ENCODE results near the gene RUNX1. TPM values are rescaled to one million over a fixed set of nuclear protein-coding genes. Genes with fewer than 3 reads are reported as not detected.

The RUNX1 gene
- total and polyA plus RNA-seq, 7 experiments from 2014 or later, result 27.9 to 154 (median 85.1) TPM

DNA sequence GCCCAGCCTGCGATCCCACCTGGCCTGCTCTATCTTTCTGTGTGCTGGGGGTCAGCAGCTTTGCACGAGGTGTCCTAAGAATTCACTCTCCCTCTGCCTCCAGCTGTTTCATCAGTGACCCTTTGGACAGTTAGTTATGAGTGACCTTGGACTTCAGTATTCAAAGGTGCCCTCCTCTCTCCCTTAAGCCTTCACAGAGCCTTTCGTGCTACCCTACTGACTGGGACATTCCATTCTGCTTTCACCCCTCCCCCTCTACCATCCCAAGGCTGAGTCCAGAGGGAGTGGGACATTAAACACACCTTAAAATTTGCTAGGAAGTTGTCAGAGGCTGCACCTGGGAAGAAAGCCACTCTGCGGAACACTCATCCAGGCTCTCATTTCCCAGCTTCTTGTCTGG, 208.4 kb downstream of the RUNX1 start:
- peak overlapping the region in 8 of 9 donors; percentile 19 to 75 (median 48) for H3K27ac Mint-ChIP-seq
- no peak overlapping the region for H3K4me3 Mint-ChIP-seq
- no peak for ATAC-seq
- Histone ChIP-seq H3K9me3 (ENCODE audit: control insufficient read depth in 2 of 3, low read length in 3 of 3) (no peaks in the 10 kb centered on the region), H3K27me3 (ENCODE audit: control insufficient read depth in 2 of 2, insufficient read depth in 2 of 2, low read length in 2 of 2) (no peaks in the 10 kb centered on the region), H3K27ac (ENCODE audit: low read depth, low read length) (no peak overlapping the region), H3K36me3 (ENCODE audit: control insufficient read depth in 2 of 3, insufficient read depth in 3 of 3, low read length in 3 of 3) (peaks cover 4 to 66% (median 16%) of the 10 kb centered on the region in 3 experiments), H3K4me3 (ENCODE audit: low read length) (no peak overlapping the region), H3K4me1 (ENCODE audit: control insufficient read depth in 2 of 2, insufficient read depth in 2 of 2, low read length in 2 of 2) (peaks cover 9 to 10% of the 10 kb centered on the region in 2 donors)
- no peaks in the 10 kb centered on the region for H3K27me3 Mint-ChIP-seq
- H3K9me3 Mint-ChIP-seq, result peaks cover 0 to 1% (median 0%) of the 10 kb centered on the region in 11 donors
- ChIA-PET POLR2A (no interaction called here), CTCF (no interaction called here)
- DNase-seq, result no peak
- intact Hi-C loops (cut with micrococcal nuclease), result no loop called here
- peaks cover 13 to 53% (median 37%) of the 10 kb centered on the region in 5 donors for H3K36me3 Mint-ChIP-seq
- peaks cover 37 to 73% (median 55%) of the 10 kb centered on the region in 7 donors for H3K4me1 Mint-ChIP-seq

- Mint-ChIP-seq H3K4me3 (peak overlapping the region in 1 of 10 donors; percentile 7), H3K4me1 (peaks cover 33 to 68% (median 48%) of the 10 kb centered on the region in 7 donors), H3K9me3 (no peaks in the 10 kb centered on the region), H3K27me3 (no peaks in the 10 kb centered on the region), H3K36me3 (peaks cover 13 to 56% (median 32%) of the 10 kb centered on the region in 5 donors), H3K27ac (peak overlapping the region in 4 of 9 donors; percentile 64 to 75 (median 69))
- Histone ChIP-seq H3K36me3 (ENCODE audit: control insufficient read depth in 2 of 3, insufficient read depth in 3 of 3, low read length in 3 of 3) (peaks cover 4 to 64% (median 21%) of the 10 kb centered on the region in 3 experiments), H3K27ac (ENCODE audit: low read depth, low read length) (no peak overlapping the region), H3K9me3 (ENCODE audit: control insufficient read depth in 2 of 3, low read length in 3 of 3) (no peaks in the 10 kb centered on the region), H3K4me1 (ENCODE audit: control insufficient read depth in 2 of 2, insufficient read depth in 2 of 2, low read length in 2 of 2) (peaks cover 15 to 19% of the 10 kb centered on the region in 2 donors), H3K27me3 (ENCODE audit: control insufficient read depth in 2 of 2, insufficient read depth in 2 of 2, low read length in 2 of 2) (no peaks in the 10 kb centered on the region), H3K4me3 (ENCODE audit: low read length) (no peak overlapping the region)
- intact Hi-C loops (cut with micrococcal nuclease), result no loop called here
- ChIA-PET POLR2A (no interaction called here), CTCF (no interaction called here)
- ATAC-seq, result no peak
- no peak for DNase-seq
Observed at GRCh38 chr21:34838956-34839820, 209.9 kb downstream of the RUNX1 start.

DNA sequence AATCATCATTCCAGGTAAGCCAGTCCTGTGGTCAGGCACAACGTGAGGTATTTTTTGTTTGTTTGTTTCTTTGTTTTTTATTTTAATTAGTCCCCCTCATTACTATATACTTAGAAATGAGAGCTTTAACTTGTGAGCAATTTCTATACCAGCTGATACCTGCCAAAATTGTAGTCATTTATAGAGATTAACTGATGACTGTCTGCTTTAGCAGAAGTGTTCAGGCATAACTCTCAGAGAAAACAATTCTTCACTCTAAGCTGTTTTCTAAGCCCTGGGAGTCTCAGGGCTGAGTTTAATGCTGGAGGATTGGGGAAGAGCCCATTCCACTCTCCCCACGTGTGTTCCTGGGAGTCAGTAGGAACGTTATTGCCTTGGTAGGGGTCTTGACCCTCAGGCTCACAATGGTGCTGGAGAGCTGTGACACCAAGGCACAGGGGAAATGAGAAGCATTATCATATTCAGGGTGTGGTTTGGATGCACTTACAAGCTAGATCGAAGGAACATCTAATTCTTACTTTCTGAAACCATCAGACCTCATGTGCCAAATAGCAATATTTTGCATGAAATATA, 212.1 kb downstream of the RUNX1 start:
- CTCF ChIA-PET, result interaction anchor here (1.5 kb wide), 1 partner anchor 563 kb away, joined by 4 read pairs; no protein-coding TSS in a partner anchor
- Histone ChIP-seq H3K4me1 (ENCODE audit: control insufficient read depth in 2 of 2, insufficient read depth in 2 of 2, low read length in 2 of 2) (peaks cover 15 to 19% of the 10 kb centered on the region in 2 donors), H3K27ac (ENCODE audit: low read depth, low read length) (no peak overlapping the region), H3K36me3 (ENCODE audit: control insufficient read depth in 2 of 3, insufficient read depth in 3 of 3, low read length in 3 of 3) (peaks cover 11 to 70% (median 34%) of the 10 kb centered on the region in 3 experiments), H3K4me3 (ENCODE audit: low read length) (no peak overlapping the region), H3K27me3 (ENCODE audit: control insufficient read depth in 2 of 2, insufficient read depth in 2 of 2, low read length in 2 of 2) (no peaks in the 10 kb centered on the region), H3K9me3 (ENCODE audit: control insufficient read depth in 2 of 3, low read length in 3 of 3) (no peaks in the 10 kb centered on the region)
- ATAC-seq (no peak), DNase-seq (no peak)
- H3K27me3 Mint-ChIP-seq, result no peaks in the 10 kb centered on the region
- no peaks in the 10 kb centered on the region for H3K9me3 Mint-ChIP-seq
- peaks cover 26 to 62% (median 44%) of the 10 kb centered on the region in 7 donors for H3K4me1 Mint-ChIP-seq
- H3K4me3 Mint-ChIP-seq, result no peak overlapping the region
- intact Hi-C loops (cut with micrococcal nuclease), result no loop called here
- H3K36me3 Mint-ChIP-seq, result peaks cover 13 to 71% (median 43%) of the 10 kb centered on the region in 5 donors
- POLR2A ChIA-PET, result no interaction called here
- peak overlapping the region in 5 of 9 donors; percentile 8 to 68 (median 54) for H3K27ac Mint-ChIP-seq

- ChIA-PET POLR2A (no interaction called here), CTCF (interaction anchor here (1.5 kb wide), 1 partner anchor 564 kb away, joined by 4 read pairs; no protein-coding TSS in a partner anchor)
- Mint-ChIP-seq H3K27ac (peak overlapping the region in 7 of 9 donors; percentile 2 to 80 (median 25)), H3K27me3 (no peaks in the 10 kb centered on the region), H3K4me1 (peaks cover 26 to 57% (median 45%) of the 10 kb centered on the region in 7 donors), H3K4me3 (no peak overlapping the region), H3K9me3 (no peaks in the 10 kb centered on the region), H3K36me3 (peaks cover 13 to 73% (median 48%) of the 10 kb centered on the region in 5 donors)
- no peaks in the 10 kb centered on the region for H3K27me3 ChIP-seq (ENCODE audit: control insufficient read depth in 2 of 2, insufficient read depth in 2 of 2, low read length in 2 of 2)
- H3K4me1 ChIP-seq (ENCODE audit: control insufficient read depth in 2 of 2, insufficient read depth in 2 of 2, low read length in 2 of 2), result peaks cover 15 to 19% of the 10 kb centered on the region in 2 donors
- DNase-seq, result no peak
- peaks cover 11 to 67% (median 32%) of the 10 kb centered on the region in 3 experiments for H3K36me3 ChIP-seq (ENCODE audit: control insufficient read depth in 2 of 3, insufficient read depth in 3 of 3, low read length in 3 of 3)
- no peak overlapping the region for H3K4me3 ChIP-seq (ENCODE audit: low read length)
- intact Hi-C loops (cut with micrococcal nuclease), result no loop called here
- no peak overlapping the region for H3K27ac ChIP-seq (ENCODE audit: low read depth, low read length)
- no peaks in the 10 kb centered on the region for H3K9me3 ChIP-seq (ENCODE audit: control insufficient read depth in 2 of 3, low read length in 3 of 3)
- ATAC-seq, result peak; percentile 80
Observed at GRCh38 chr21:34836103-34836932, 212.8 kb downstream of the RUNX1 start.

DNA sequence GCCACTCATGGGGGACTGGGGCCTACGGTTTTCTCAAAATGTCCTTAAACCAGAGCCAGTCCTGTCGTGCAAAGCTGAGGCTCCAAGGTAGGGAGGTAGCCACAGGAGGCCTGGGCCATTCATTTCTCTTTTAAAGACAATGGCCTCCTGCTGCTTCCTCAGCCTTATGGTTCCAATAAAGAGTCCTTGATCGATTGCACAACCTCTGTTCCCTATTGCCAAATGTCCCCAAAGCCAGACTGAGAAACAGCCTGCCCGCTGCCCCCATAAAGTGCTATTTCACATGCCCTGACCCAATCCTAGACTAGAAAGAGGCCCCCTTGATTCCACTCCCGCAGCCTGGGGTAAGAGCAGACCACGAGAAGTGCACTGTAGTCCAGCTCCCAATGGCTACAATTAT, 213.6 kb downstream of the RUNX1 start:
- Mint-ChIP-seq H3K9me3 (no peaks in the 10 kb centered on the region), H3K4me1 (peaks cover 24 to 55% (median 43%) of the 10 kb centered on the region in 7 donors), H3K36me3 (peaks cover 13 to 77% (median 54%) of the 10 kb centered on the region in 5 donors), H3K27me3 (no peaks in the 10 kb centered on the region), H3K27ac (peak overlapping the region in 5 of 9 donors; percentile 43 to 80 (median 68)), H3K4me3 (no peak overlapping the region)
- Histone ChIP-seq H3K4me1 (ENCODE audit: control insufficient read depth in 2 of 2, insufficient read depth in 2 of 2, low read length in 2 of 2) (peaks cover 15 to 19% of the 10 kb centered on the region in 2 donors), H3K36me3 (ENCODE audit: control insufficient read depth in 2 of 3, insufficient read depth in 3 of 3, low read length in 3 of 3) (peaks cover 11 to 67% (median 30%) of the 10 kb centered on the region in 3 experiments), H3K9me3 (ENCODE audit: control insufficient read depth in 2 of 3, low read length in 3 of 3) (no peaks in the 10 kb centered on the region), H3K27ac (ENCODE audit: low read depth, low read length) (no peak overlapping the region), H3K27me3 (ENCODE audit: control insufficient read depth in 2 of 2, insufficient read depth in 2 of 2, low read length in 2 of 2) (no peaks in the 10 kb centered on the region), H3K4me3 (ENCODE audit: low read length) (no peak overlapping the region)
- intact Hi-C loops (cut with micrococcal nuclease), result no loop called here
- peak; percentile 17 for ATAC-seq
- CTCF ChIA-PET, result no interaction called here
- no peak for DNase-seq
- POLR2A ChIA-PET, result no interaction called here

- H3K4me3 ChIP-seq (ENCODE audit: low read length), result no peak overlapping the region
- H3K27me3 ChIP-seq (ENCODE audit: control insufficient read depth in 2 of 2, insufficient read depth in 2 of 2, low read length in 2 of 2), result no peaks in the 10 kb centered on the region
- DNase-seq, result no peak
- peaks cover 15 to 19% of the 10 kb centered on the region in 2 donors for H3K4me1 ChIP-seq (ENCODE audit: control insufficient read depth in 2 of 2, insufficient read depth in 2 of 2, low read length in 2 of 2)
- Mint-ChIP-seq H3K27ac (peak overlapping the region in 7 of 9 donors; percentile 25 to 78 (median 51)), H3K4me3 (peak overlapping the region in 1 of 10 donors; percentile 25), H3K9me3 (peaks cover 0 to 1% (median 0%) of the 10 kb centered on the region in 11 donors), H3K4me1 (peaks cover 21 to 49% (median 40%) of the 10 kb centered on the region in 7 donors), H3K27me3 (no peaks in the 10 kb centered on the region), H3K36me3 (peaks cover 7 to 77% (median 54%) of the 10 kb centered on the region in 5 donors)
- no peak overlapping the region for H3K27ac ChIP-seq (ENCODE audit: low read depth, low read length)
- no peaks in the 10 kb centered on the region for H3K9me3 ChIP-seq (ENCODE audit: control insufficient read depth in 2 of 3, low read length in 3 of 3)
- H3K36me3 ChIP-seq (ENCODE audit: control insufficient read depth in 2 of 3, insufficient read depth in 3 of 3, low read length in 3 of 3), result peaks cover 11 to 68% (median 35%) of the 10 kb centered on the region in 3 experiments
- no peak for ATAC-seq
- intact Hi-C loops (cut with micrococcal nuclease), result no loop called here
- ChIA-PET POLR2A (no interaction called here), CTCF (no interaction called here)
Observed at GRCh38 chr21:34834852-34835501, 214.1 kb downstream of the RUNX1 start.

All from naive thymus-derived CD4-positive, alpha-beta T cell (primary cell).